Neural progenitor cell (in vitro differentiated cells): ENCODE data around the gene ECPAS.

ENCODE experiments used
- EZH2 ChIP-seq: fragments of 200-600 bp; sonication (generic); IDR thresholded peaks from 2 replicates; pipeline ENCODE4 v1.6.1; 2017; ENCODE audit warnings: antibody characterized with exemption, mild to moderate bottlenecking, moderate library complexity
- TF ChIP-seq, protein P1 (sequence below): fragments of 200-600 bp; sonication (generic); IDR thresholded peaks from 2 replicates; pipeline ENCODE4 v1.5.1; 2017; ENCODE audit warnings: antibody characterized with exemption, mild to moderate bottlenecking

DNA sequence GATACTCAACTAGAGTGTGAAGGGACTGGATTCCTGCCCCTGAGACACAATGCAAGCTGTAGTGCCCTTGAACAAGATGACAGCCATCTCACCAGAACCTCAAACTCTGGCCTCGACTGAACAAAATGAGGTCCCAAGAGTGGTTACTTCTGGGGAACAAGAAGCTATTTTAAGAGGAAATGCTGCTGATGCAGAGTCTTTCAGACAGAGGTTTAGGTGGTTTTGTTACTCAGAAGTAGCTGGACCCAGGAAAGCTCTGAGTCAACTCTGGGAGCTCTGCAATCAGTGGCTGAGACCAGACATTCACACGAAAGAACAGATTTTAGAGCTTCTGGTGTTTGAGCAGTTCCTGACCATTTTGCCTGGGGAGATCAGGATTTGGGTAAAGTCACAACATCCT is 43.2 kb upstream of the ECPAS start:
- TF ChIP-seq EZH2 = no peak
- TF ChIP-seq, protein P1, sequence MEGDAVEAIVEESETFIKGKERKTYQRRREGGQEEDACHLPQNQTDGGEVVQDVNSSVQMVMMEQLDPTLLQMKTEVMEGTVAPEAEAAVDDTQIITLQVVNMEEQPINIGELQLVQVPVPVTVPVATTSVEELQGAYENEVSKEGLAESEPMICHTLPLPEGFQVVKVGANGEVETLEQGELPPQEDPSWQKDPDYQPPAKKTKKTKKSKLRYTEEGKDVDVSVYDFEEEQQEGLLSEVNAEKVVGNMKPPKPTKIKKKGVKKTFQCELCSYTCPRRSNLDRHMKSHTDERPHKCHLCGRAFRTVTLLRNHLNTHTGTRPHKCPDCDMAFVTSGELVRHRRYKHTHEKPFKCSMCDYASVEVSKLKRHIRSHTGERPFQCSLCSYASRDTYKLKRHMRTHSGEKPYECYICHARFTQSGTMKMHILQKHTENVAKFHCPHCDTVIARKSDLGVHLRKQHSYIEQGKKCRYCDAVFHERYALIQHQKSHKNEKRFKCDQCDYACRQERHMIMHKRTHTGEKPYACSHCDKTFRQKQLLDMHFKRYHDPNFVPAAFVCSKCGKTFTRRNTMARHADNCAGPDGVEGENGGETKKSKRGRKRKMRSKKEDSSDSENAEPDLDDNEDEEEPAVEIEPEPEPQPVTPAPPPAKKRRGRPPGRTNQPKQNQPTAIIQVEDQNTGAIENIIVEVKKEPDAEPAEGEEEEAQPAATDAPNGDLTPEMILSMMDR = no peak
